Stimulated activated CD8-positive, alpha-beta memory T cell treated with anti-CD3 and anti-CD28 coated beads, Interleukin-2, amount 100 ng/mL, for 1 hour (primary cell): ENCODE measurements around the gene SLC9A9.

Source experiments
- DNase-seq, 2 donors: peaks; one replicate each; pipeline ENCODE4 v3.0.0-alpha.2; 2020; ENCODE audit warnings: low read depth in 2 of 2

The SLC9A9 gene

GRCh38 chr3:143217283-143217682 is 631.0 kb downstream of the SLC9A9 start:
- no peak for DNase-seq

- no peak for DNase-seq
Measured at GRCh38 chr3:143216709-143217182, 631.5 kb downstream of the SLC9A9 start.
